ENCODE results near the gene VWA3A.
A peak's percentile ranks its signal among the peaks of the same experiment; 100 is the strongest.

The VWA3A gene

GRCh38 chr16:22188595-22189442, 96.5 kb downstream of the VWA3A start:
- no peaks in the 10 kb centered on the region for H3K36me3 ChIP-seq (ENCODE audit: insufficient read depth, low read length)
- TF ChIP-seq EZH2 (IDR thresholded peaks at IDR 0.05; ENCODE audit: borderline replicate concordance, low read depth, low read length, severe bottlenecking): no peak
- TF ChIP-seq, protein P1, sequence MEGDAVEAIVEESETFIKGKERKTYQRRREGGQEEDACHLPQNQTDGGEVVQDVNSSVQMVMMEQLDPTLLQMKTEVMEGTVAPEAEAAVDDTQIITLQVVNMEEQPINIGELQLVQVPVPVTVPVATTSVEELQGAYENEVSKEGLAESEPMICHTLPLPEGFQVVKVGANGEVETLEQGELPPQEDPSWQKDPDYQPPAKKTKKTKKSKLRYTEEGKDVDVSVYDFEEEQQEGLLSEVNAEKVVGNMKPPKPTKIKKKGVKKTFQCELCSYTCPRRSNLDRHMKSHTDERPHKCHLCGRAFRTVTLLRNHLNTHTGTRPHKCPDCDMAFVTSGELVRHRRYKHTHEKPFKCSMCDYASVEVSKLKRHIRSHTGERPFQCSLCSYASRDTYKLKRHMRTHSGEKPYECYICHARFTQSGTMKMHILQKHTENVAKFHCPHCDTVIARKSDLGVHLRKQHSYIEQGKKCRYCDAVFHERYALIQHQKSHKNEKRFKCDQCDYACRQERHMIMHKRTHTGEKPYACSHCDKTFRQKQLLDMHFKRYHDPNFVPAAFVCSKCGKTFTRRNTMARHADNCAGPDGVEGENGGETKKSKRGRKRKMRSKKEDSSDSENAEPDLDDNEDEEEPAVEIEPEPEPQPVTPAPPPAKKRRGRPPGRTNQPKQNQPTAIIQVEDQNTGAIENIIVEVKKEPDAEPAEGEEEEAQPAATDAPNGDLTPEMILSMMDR (IDR thresholded peaks at IDR 0.05; ENCODE audit: borderline replicate concordance, extremely low read depth, low read length, poor library complexity, severe bottlenecking): peak; percentile 85
- peak overlapping the region; percentile 97 for H3K4me2 ChIP-seq (ENCODE audit: insufficient read depth, low read length)
- DNase-seq: peak; percentile 63
- H3K9me3 ChIP-seq (ENCODE audit: insufficient read depth, low read length, severe bottlenecking): no peaks in the 10 kb centered on the region
- no peak for ATAC-seq (ENCODE audit: insufficient read depth, low read depth)
- peak overlapping the region; percentile 84; the same call in 1 of the 2 replicates for H2AFZ ChIP-seq (ENCODE audit: low read depth, low read length)
- H3K27me3 ChIP-seq (ENCODE audit: insufficient read depth, low read length, poor library complexity): no peaks in the 10 kb centered on the region
- H4K20me1 ChIP-seq (ENCODE audit: insufficient read depth, low read length): no peaks in the 10 kb centered on the region
- peak overlapping the region; percentile 59; the same call in 1 of the 2 replicates for H3K9ac ChIP-seq (ENCODE audit: low read depth, low read length)
- H3K79me2 ChIP-seq (ENCODE audit: insufficient read depth, low read length): no peaks in the 10 kb centered on the region
- no peak overlapping the region for H3K27ac ChIP-seq (ENCODE audit: low read length)
- peak overlapping the region; percentile 39 to 79; a peak in 2 of 4 replicates for H3K4me3 ChIP-seq (ENCODE audit: low read depth in 1 of 2, low read length in 2 of 2)
- H3K4me1 ChIP-seq (ENCODE audit: insufficient read depth, low read length): peaks cover 46% of the 10 kb centered on the region

- Histone ChIP-seq H3K4me1 (ENCODE audit: insufficient read depth, low read length) (peaks cover 46% of the 10 kb centered on the region), H3K36me3 (ENCODE audit: insufficient read depth, low read length) (no peaks in the 10 kb centered on the region), H3K9ac (ENCODE audit: low read depth, low read length) (peak overlapping the region; percentile 59), H4K20me1 (ENCODE audit: insufficient read depth, low read length) (no peaks in the 10 kb centered on the region), H3K4me3 (ENCODE audit: low read depth in 1 of 2, low read length in 2 of 2) (peak overlapping the region; percentile 39 to 79), H3K27ac (ENCODE audit: low read length) (no peak overlapping the region; the same call in 1 of the 2 replicates), H2AFZ (ENCODE audit: low read depth, low read length) (peak overlapping the region; percentile 84), H3K9me3 (ENCODE audit: insufficient read depth, low read length, severe bottlenecking) (no peaks in the 10 kb centered on the region), H3K27me3 (ENCODE audit: insufficient read depth, low read length, poor library complexity) (no peaks in the 10 kb centered on the region), H3K4me2 (ENCODE audit: insufficient read depth, low read length) (peak overlapping the region; percentile 97), H3K79me2 (ENCODE audit: insufficient read depth, low read length) (no peaks in the 10 kb centered on the region)
- ATAC-seq (ENCODE audit: insufficient read depth, low read depth) (no peak), DNase-seq (peak; percentile 39)
- TF ChIP-seq, protein P1 (IDR thresholded peaks at IDR 0.05; ENCODE audit: borderline replicate concordance, extremely low read depth, low read length, poor library complexity, severe bottlenecking): no peak
- no peak for TF ChIP-seq EZH2 (IDR thresholded peaks at IDR 0.05; ENCODE audit: borderline replicate concordance, low read depth, low read length, severe bottlenecking)
Measured at GRCh38 chr16:22189473-22190080, 97.2 kb downstream of the VWA3A start.

DNA sequence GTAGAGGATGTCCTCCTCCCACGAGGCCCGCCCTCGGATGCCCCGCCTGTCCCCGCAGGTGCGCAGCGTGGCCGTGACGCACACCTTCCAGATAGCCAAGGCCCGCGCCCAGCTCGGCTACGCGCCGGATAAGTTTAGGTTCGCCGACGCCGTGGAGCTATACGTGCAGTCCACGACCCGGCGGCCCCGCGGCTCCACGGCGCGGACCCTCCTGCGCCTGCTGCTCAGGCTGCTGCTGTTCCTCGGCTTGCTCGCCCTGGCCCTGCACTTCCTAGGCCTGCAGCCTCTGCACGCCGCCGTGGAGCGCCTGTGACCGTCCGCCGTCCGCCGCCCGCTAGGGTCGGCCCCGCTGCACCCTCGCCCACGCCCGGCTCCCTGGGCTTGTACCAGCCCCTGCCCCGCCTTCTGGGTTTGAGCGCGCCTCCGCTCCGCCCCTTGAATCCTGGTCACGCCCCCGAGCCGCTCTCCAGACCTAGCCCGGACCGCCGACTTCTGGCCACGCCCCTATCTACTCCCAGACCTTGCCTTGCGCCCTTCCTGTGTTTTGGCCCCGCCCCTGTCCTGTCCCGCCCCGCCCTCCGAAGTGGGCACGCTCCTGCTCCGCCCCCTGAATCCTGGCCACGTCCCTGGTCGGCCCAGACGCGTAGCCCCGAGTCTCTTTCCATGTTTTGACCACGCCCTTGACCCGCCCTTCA, 97.9 kb downstream of the VWA3A start:
- no peaks in the 10 kb centered on the region for H4K20me1 ChIP-seq (ENCODE audit: insufficient read depth, low read length)
- H3K4me1 ChIP-seq (ENCODE audit: insufficient read depth, low read length): peaks cover 51% of the 10 kb centered on the region
- peak overlapping the region; percentile 51 for H3K27ac ChIP-seq (ENCODE audit: low read length)
- peak overlapping the region; percentile 39 to 79 for H3K4me3 ChIP-seq (ENCODE audit: low read depth in 1 of 2, low read length in 2 of 2)
- H3K4me2 ChIP-seq (ENCODE audit: insufficient read depth, low read length): peak overlapping the region; percentile 97
- peak overlapping the region; percentile 59 for H3K9ac ChIP-seq (ENCODE audit: low read depth, low read length)
- no peak for TF ChIP-seq EZH2 (IDR thresholded peaks at IDR 0.05; ENCODE audit: borderline replicate concordance, low read depth, low read length, severe bottlenecking)
- TF ChIP-seq, protein P1 (IDR thresholded peaks at IDR 0.05; ENCODE audit: borderline replicate concordance, extremely low read depth, low read length, poor library complexity, severe bottlenecking): no peak
- peak overlapping the region; percentile 84 for H2AFZ ChIP-seq (ENCODE audit: low read depth, low read length)
- H3K27me3 ChIP-seq (ENCODE audit: insufficient read depth, low read length, poor library complexity): no peaks in the 10 kb centered on the region
- ATAC-seq (ENCODE audit: insufficient read depth, low read depth) (peak; percentile 78), DNase-seq (peak; percentile 99)
- H3K36me3 ChIP-seq (ENCODE audit: insufficient read depth, low read length): no peaks in the 10 kb centered on the region
- no peaks in the 10 kb centered on the region for H3K9me3 ChIP-seq (ENCODE audit: insufficient read depth, low read length, severe bottlenecking)
- H3K79me2 ChIP-seq (ENCODE audit: insufficient read depth, low read length): no peaks in the 10 kb centered on the region

Data from DND-41 (cell line).